NCI-H2081 treated with DMSO at 0.1 percent for 48 hours (cell line): Measurements from ENCODE around the gene OTUB2.

Experiments
- DNase-seq: peaks from one replicate; lab custom pipeline; 2025; lab: John Stamatoyannopoulos, UW

OTUB2 gene

GRCh38 chr14:93997082-93997481 lies 29.1 kb upstream of the OTUB2 start, which contains the start of gene CCDC197:
TSS of gene CCDC197 (plus strand) at chr14:93997301. CDS start at chr14:93998132, 831 bp downstream.
- no peak for DNase-seq

GRCh38 chr14:93997916-93998870 lies 27.9 kb upstream of the OTUB2 start:
- DNase-seq, result no peak

GRCh38 chr14:93998871-93999403 lies 27.2 kb upstream of the OTUB2 start:
- no peak for DNase-seq

GRCh38 chr14:93999573-93999972 lies 26.6 kb upstream of the OTUB2 start:
- no peak for DNase-seq

GRCh38 chr14:94000267-94000666 lies 25.9 kb upstream of the OTUB2 start:
- DNase-seq, result no peak

DNA sequence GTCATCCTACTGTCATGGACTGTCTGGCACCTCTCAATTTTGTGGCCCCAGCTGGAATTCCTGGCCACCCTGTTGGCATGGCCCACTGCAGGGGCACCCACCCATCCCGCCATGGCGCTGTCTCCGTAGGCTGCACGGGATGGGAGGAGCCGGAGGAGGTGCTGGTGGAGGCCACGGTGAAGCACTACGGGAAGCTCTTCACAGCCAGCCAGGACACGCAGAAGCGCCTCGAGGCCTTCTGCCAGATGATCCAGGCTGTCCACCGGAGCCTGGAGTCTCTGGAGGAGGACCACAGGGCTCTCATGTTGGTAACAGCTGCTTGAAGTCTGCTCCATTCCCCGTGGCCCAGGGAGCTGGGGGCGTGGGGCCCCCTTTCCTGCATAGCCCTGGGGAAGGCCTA lies 25.1 kb upstream of the OTUB2 start:
- no peak for DNase-seq

- no peak for DNase-seq
These were observed 24.4 kb upstream of the OTUB2 start for GRCh38 chr14:94001501-94002396.

- no peak for DNase-seq
These were observed 22.7 kb upstream of the OTUB2 start for GRCh38 chr14:94003397-94003796.

GRCh38 chr14:94004015-94004414 lies 22.1 kb upstream of the OTUB2 start:
- DNase-seq, result no peak

- no peak for DNase-seq
These were observed 20.6 kb upstream of the OTUB2 start for GRCh38 chr14:94005324-94006073.

DNA sequence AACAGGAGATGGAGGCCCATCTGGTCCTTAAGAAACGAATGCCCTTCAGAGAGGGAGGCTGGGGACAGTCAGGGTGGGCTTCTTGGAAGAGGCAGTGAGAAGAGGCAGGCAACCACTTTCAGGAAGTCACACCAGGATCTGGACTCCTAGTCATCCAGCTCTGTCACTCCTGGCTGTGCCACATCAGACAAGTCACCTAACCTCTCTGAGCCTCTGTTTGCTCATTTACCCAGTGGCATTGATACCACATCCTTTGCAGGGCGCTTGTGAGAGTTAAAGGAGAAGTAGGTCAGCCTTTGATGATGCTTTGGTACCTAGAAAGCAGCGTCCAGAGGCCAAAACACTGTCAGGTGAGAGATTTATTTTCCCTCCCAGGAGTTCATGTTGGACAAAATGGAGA lies 17.9 kb upstream of the OTUB2 start:
- no peak for DNase-seq

DNA sequence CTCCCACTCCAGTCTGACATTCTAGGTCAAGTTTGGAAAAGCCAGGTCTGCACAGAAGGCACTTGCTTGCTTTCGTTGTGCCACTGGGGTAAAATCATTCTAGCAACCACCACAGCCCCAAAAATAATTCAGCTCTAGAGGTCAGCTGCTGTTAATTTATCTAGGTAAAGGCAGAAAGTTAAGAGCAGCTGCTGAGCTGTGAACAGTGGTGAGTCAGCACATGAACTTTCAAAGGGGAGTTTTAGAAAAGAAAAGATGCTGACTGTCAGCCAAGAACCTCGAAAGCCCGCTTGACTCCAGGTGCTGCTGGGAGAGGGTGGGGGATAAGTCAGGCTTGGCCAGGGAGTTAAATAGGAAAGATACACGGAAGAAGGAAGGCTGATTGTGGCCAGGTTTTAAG lies 16.4 kb upstream of the OTUB2 start:
- DNase-seq, result no peak

GRCh38 chr14:94010625-94011024 lies 15.5 kb upstream of the OTUB2 start:
- DNase-seq, result no peak

DNA sequence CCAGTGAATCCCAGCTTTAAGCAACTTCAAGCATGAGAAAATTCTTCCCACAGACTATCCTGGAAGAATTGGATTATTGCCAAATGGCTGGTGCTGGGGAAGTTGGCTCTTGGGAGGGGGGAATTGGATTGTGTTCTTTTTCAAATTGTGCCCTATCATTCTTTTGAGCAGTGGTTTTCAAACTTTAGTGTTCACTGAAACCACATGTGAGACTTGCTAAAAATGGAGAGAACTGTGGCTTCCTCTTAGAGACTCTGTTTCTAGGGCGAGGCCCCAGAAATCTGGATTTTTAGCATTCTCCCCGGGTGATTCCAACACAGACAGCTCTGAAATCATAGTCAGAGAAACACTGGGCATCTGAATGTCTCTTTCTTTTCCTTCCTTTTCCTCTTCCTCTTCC lies 14.3 kb upstream of the OTUB2 start:
- DNase-seq, result no peak

GRCh38 chr14:94014382-94014781 lies 11.8 kb upstream of the OTUB2 start:
- no peak for DNase-seq

GRCh38 chr14:94015223-94015622 lies 10.9 kb upstream of the OTUB2 start:
- no peak for DNase-seq

GRCh38 chr14:94016446-94016976 lies 9.6 kb upstream of the OTUB2 start:
- DNase-seq, result no peak

- DNase-seq, result no peak
These were observed 7.8 kb upstream of the OTUB2 start for GRCh38 chr14:94018308-94018707.

GRCh38 chr14:94019329-94019728 lies 6.8 kb upstream of the OTUB2 start:
- DNase-seq, result no peak

GRCh38 chr14:94020267-94020666 lies 5.9 kb upstream of the OTUB2 start:
- no peak for DNase-seq

GRCh38 chr14:94021001-94021400 lies 5.1 kb upstream of the OTUB2 start:
- DNase-seq, result no peak
